Choroid plexus epithelial cell (primary cell): Measurements from ENCODE around the gene FAM219A.
"Not testable (repeated sequence)": the region's sequence is repeated elsewhere in the genome, so short reads cannot be mapped to it uniquely, and the experiment has no call there.

Source experiments
- DNase-seq: peaks from one replicate; pipeline ENCODE4 v3.0.0-alpha.2; 2010; ENCODE audit warnings: low read depth
- H3K4me3 ChIP-seq: 2 replicates; pipeline ENCODE4 v1.5.1; 2011; ENCODE audit warnings: low read depth, mild to moderate bottlenecking, control low read depth, low read length, moderate library complexity
- CTCF ChIP-seq: conservative IDR thresholded peaks from 2 replicates; pipeline ENCODE4 v1.5.1; 2011; ENCODE audit warnings: low read depth, mild to moderate bottlenecking, control low read depth, inconsistent platforms, low read length, moderate library complexity

The FAM219A gene

GRCh38 chr9:34366365-34366764, 92.0 kb downstream of the FAM219A start:
- no peak for DNase-seq

GRCh38 chr9:34365282-34365681, 93.1 kb downstream of the FAM219A start:
- no peak for TF ChIP-seq CTCF
- no peak overlapping the region for H3K4me3 ChIP-seq
- no peak for DNase-seq

More at GRCh38 chr9:34366365-34366764, 92.0 kb downstream of the FAM219A start:
- H3K4me3 ChIP-seq = no peak overlapping the region
- TF ChIP-seq CTCF = no peak

GRCh38 chr9:34363619-34364351, 94.6 kb downstream of the FAM219A start:
- peak overlapping the region; percentile 24 for H3K4me3 ChIP-seq
- peak; percentile 59 for DNase-seq
- TF ChIP-seq CTCF = no peak

DNA sequence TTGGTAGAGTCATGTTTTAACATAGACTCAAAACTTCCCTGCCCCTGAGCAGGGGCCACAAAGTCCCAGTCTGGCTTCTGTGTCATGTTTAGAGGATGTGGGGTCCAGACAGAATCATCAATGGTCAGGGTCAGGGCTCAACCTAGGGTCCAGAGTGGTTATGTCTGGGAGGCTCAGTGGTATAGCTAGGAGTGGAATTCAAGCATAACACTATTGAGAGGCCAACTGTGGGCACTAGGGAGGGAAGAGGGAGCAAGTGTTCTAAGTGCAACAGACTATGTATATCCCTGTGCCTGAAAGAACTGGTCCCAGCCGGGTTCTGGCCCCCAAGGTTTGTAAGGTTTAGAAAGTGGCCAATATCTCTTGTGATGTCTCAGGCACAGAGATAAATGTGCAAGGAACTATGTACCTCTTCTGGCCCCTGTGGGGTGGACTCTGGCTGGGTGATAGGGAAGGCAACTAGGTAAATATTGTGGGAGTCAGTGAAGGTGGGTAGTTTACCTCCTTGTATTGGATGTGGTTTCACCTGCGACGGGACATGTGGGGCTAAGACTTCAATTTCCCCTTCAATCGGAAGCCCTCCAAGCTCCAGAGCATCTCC, 95.7 kb downstream of the FAM219A start:
- no peak for DNase-seq
- TF ChIP-seq CTCF = no peak
- H3K4me3 ChIP-seq = no peak overlapping the region

DNA sequence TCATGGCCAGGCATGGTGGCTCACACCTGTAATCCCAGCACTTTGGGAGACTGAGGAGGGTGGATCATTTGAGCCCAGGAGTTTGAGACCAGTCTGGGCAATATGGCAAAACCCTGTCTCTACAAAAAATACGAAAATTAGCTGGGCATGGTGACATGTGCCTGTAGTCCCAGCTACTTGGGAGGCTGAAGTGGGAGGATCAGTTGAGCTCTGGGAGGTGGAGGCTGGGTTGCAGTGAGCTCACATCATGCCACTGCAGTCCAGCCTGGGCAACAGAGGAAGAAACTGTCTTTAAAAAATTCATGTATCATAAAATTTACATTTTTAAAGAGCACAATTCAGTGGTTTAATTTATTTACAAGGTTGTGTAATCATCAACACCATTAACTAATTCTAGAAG, 105.4 kb downstream of the FAM219A start:
- H3K4me3 ChIP-seq, DNase-seq: not testable (repeated sequence)

DNA sequence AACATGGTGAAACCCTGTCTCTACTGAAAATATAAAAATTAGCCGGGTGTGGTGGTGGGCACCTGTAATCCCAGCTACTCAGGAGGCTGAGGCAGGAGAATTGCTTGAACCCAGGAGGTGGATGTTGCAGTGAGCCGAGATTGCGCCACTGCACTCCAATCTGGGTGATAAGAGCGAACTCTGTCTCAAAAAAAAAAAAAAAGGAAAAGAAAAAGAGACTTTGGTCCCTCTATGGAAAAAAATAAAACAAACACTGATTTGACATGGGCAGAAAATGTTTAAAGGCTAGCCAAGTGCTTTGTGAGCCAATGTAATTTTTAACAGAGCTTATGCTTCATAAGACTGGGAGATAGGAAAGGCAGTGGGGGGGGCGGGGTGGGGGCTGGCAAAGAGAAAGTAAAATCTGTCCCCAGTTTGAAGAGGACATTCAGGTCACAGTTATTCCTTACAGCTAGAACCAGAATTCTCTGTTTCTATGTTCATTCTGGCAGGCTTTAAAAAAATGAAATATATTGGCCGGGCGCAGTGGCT, 106.2 kb downstream of the FAM219A start:
- H3K4me3 ChIP-seq, DNase-seq: not testable (repeated sequence)

- no peak for TF ChIP-seq CTCF
- no peak overlapping the region for H3K4me3 ChIP-seq
- DNase-seq = no peak
These were observed 109.0 kb downstream of the FAM219A start for GRCh38 chr9:34349324-34349723.
